Osteocyte (in vitro differentiated cells): ENCODE measurements around the gene ACSS1. TPM values are rescaled to one million over a fixed set of nuclear protein-coding genes. Genes with fewer than 3 reads are reported as not detected.

ENCODE experiments used
- DNase-seq: peaks from one replicate; pipeline ENCODE4 v3.0.0; 2021; ENCODE audit warnings: mixed read lengths; ENCODE audit not compliant: unreplicated experiment; ENCODE audit errors: extremely low spot score
- H3K27ac Mint-ChIP-seq: one replicate; pipeline ENCODE4 v1.8.0; 2021; ENCODE audit warnings: mild to moderate bottlenecking, mixed read lengths; ENCODE audit not compliant: unreplicated experiment
- H3K27me3 Mint-ChIP-seq: one replicate; pipeline ENCODE4 v1.8.0; 2021; ENCODE audit warnings: mixed read lengths; ENCODE audit not compliant: unreplicated experiment
- H3K36me3 Mint-ChIP-seq: one replicate; pipeline ENCODE4 v1.8.0; 2021; ENCODE audit warnings: mixed read lengths; ENCODE audit not compliant: unreplicated experiment
- H3K4me1 Mint-ChIP-seq: one replicate; pipeline ENCODE4 v1.8.0; 2021; ENCODE audit warnings: mixed read lengths; ENCODE audit not compliant: unreplicated experiment
- H3K4me3 Mint-ChIP-seq: one replicate; pipeline ENCODE4 v1.8.0; 2021; ENCODE audit warnings: mild to moderate bottlenecking, moderate library complexity, mixed read lengths; ENCODE audit not compliant: unreplicated experiment
- H3K9me3 Mint-ChIP-seq: one replicate; pipeline ENCODE4 v1.8.0; 2021; ENCODE audit warnings: mixed read lengths; ENCODE audit not compliant: unreplicated experiment
- total RNA-seq: library from RNA; stranded (reverse); gene quantifications from 2 replicates; pipeline ENCODE4 v1.2.1, GENCODE V29; 2021
- TF ChIP-seq, protein P1 (sequence below): fragments of 200-600 bp; sonication (generic); IDR thresholded peaks from 2 replicates; pipeline ENCODE4 v1.5.0; 2021; ENCODE audit warnings: antibody characterized with exemption, mild to moderate bottlenecking, moderate library complexity

Gene ACSS1
- total RNA-seq, 1 donor from 2014 or later = 8.2 TPM

DNA sequence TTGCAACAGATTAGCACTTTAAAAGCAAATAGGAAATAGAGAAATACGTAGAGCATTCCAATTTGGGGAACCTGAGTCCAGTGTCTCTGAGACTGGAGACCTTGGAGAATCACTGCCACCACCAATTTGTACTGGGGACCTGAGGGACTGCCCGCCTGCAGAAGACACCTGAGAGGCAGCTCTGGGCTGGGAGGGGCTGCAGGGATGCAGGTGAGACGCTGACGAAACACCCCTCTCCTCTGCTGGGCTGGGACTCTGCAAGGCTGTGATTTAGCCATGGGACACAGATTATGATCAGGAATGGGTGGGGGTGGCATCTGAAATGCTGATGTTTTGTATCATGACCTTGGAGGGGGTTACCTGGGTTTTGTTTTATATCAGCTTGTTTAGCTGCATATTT is 58.4 kb downstream of the ACSS1 start:
- TF ChIP-seq, protein P1, sequence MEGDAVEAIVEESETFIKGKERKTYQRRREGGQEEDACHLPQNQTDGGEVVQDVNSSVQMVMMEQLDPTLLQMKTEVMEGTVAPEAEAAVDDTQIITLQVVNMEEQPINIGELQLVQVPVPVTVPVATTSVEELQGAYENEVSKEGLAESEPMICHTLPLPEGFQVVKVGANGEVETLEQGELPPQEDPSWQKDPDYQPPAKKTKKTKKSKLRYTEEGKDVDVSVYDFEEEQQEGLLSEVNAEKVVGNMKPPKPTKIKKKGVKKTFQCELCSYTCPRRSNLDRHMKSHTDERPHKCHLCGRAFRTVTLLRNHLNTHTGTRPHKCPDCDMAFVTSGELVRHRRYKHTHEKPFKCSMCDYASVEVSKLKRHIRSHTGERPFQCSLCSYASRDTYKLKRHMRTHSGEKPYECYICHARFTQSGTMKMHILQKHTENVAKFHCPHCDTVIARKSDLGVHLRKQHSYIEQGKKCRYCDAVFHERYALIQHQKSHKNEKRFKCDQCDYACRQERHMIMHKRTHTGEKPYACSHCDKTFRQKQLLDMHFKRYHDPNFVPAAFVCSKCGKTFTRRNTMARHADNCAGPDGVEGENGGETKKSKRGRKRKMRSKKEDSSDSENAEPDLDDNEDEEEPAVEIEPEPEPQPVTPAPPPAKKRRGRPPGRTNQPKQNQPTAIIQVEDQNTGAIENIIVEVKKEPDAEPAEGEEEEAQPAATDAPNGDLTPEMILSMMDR = no peak
- peaks cover 36% of the 10 kb centered on the region for H3K27me3 Mint-ChIP-seq
- H3K36me3 Mint-ChIP-seq = peaks cover 6% of the 10 kb centered on the region
- H3K4me1 Mint-ChIP-seq = peaks cover 20% of the 10 kb centered on the region
- no peak overlapping the region for H3K4me3 Mint-ChIP-seq
- H3K9me3 Mint-ChIP-seq = peaks cover 7% of the 10 kb centered on the region
- H3K27ac Mint-ChIP-seq = no peak overlapping the region
- DNase-seq = peak; percentile 44

DNA sequence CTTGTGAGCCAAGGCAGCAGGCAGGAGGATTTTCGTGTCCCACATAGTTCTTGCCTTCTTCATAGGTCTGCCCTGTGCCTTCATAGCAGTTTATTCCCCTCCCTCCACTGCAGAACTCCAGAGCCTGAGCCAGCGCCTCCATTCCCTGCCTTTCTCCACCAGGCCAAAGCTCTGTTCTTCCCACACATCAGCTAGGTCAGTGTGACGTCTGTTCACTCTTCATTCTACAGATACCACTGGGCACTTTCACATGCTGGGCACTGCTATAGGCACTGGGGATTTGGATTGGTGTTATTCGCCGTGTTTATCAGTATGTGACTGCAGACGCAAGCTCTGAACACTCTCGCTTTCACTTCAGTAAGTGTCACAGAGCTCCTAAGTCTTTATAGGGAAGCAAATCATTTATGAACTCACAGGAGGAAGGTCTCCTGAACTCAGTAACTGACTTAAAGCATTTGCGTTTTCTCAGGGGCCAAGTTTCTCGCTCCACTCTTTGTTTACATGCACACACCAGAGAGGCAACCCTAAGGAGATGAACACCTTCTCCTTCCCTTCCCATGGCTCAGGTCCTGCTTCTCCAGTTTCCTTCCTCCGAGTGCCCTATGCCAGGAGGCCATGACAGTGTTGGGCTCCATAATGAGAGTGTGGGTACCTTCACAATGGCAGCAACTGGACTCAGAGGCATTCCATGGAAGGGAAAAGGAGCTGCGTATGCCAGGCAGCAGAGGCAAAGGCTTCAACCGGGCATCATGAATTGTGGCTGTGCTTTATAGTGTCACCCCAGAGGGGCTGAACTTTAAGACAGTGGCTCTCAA is 59.1 kb downstream of the ACSS1 start:
- Mint-ChIP-seq H3K4me1 (peaks cover 23% of the 10 kb centered on the region), H3K27ac (no peak overlapping the region), H3K4me3 (no peak overlapping the region), H3K27me3 (peaks cover 34% of the 10 kb centered on the region), H3K9me3 (peaks cover 7% of the 10 kb centered on the region), H3K36me3 (peaks cover 6% of the 10 kb centered on the region)
- peak; percentile 38 for DNase-seq
- TF ChIP-seq, protein P1 = no peak

DNA sequence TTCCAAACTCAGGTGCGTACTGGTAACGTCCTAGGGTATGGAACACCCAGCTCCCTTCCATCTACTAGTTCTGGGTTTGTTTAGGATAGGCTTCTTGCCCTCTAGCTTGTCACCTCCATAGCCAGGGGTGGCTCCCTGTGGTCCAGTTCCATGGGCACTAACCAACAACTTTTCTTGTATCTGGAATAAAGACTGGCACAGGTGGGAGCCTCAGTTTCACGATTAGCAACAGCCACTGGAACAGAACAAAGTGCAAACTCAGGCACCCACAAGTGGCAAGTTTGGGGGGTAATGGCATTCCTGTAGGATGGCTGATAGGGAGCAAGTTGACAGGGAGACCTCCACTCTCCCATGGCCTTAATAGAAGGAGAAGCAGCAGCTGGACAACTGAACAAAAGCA is 59.8 kb downstream of the ACSS1 start:
- Mint-ChIP-seq H3K4me1 (peaks cover 30% of the 10 kb centered on the region), H3K27ac (no peak overlapping the region), H3K9me3 (peaks cover 7% of the 10 kb centered on the region), H3K4me3 (no peak overlapping the region), H3K27me3 (peaks cover 30% of the 10 kb centered on the region), H3K36me3 (peaks cover 4% of the 10 kb centered on the region)
- no peak for DNase-seq
- TF ChIP-seq, protein P1 = no peak

DNA sequence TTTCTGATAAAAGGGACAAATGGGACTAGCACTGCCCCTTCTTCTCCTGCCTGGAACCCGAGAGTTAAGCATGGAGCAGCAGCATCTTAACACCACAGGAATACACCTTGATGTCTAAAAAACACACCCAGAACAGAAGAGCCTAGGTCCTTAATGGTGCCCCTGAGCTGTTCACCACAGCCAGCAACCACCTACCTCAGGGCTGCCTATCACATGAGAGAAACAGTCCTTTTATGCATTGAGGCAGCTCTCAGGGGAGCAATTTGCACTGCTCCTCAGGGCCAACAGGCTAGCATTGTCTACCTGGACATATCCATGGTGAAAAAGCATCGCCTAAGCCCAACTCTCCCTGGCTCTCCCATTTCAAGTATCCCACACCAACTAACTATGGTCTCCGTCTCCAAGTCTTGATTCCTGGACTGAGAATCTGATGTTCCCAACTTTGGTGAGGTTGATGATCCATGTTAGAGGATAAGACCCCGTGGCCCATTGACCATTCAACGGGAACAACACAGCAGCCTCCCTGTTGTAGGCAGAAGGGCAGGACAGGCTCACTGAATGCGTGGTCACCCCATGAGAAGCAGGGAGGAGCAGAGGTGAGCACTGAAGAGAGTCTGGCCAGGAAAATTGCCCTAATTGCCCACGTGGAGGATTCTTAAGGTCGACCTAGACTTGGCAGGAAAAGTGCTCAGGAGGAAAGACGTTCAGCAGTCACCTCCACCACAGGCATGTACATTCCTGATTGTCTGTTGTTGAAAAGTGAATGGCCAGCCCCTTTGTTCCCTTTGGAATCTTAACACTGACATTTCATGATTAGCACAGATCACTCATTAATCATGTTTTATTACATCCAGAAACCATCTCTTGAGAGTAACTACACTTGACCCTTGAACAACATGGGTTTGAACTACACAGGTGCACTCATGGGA is 61.2 kb downstream of the ACSS1 start:
- H3K27me3 Mint-ChIP-seq = peaks cover 25% of the 10 kb centered on the region
- H3K27ac Mint-ChIP-seq = no peak overlapping the region
- TF ChIP-seq, protein P1 = no peak
- H3K4me1 Mint-ChIP-seq = peaks cover 38% of the 10 kb centered on the region
- no peaks in the 10 kb centered on the region for H3K9me3 Mint-ChIP-seq
- H3K36me3 Mint-ChIP-seq = no peaks in the 10 kb centered on the region
- DNase-seq = peak; percentile 48
- no peak overlapping the region for H3K4me3 Mint-ChIP-seq
